Measurements from ENCODE around the gene CABP4. TPM values are rescaled to one million over a fixed set of nuclear protein-coding genes. Genes with fewer than 3 reads are reported as not detected.

The CABP4 gene
- total RNA-seq, 4 donors from 2014 or later, result 0.19 to 0.55 (median 0.30) TPM

DNA sequence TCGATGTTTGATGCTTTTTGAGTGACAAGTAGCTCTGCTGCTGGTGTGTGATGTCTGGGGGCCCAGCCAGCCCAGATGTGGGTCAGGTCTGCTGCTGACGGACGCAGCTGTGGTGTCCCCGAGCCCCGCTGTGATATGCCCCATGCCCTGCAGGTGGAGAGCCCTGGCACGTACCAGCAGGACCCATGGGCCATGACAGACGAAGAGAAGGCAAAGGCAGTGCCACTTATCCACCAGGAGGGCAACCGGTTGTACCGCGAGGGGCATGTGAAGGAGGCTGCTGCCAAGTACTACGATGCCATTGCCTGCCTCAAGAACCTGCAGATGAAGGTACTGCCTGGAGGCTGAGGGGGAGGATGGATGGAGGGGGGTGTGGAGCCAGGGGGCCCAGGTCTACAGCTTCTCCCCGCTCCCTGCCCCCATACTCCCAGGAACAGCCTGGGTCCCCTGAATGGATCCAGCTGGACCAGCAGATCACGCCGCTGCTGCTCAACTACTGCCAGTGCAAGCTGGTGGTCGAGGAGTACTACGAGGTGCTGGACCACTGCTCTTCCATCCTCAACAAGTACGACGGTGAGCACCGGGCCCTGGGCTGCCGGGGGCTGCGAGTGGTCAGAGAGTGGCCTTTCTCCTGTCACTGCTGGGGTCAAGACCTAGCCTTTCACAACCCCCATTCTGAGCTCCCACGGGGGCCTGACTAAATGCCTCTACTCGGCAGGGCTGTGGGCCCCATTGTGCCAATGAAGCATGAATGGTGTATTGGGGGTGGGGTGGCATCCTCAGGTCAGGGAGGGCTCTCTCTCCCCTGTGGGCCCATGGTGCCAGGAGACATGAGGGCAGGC lies 35.0 kb downstream of the CABP4 start:
- intact Hi-C loops (cut with DNase I; ENCODE audit: low total_unique reads), result no loop called here
- no peak for ATAC-seq
- Histone ChIP-seq H3K9me3 (no peaks in the 10 kb centered on the region), H3K36me3 (peaks cover 0 to 23% of the 10 kb centered on the region in 2 donors), H3K27ac (no peak overlapping the region), H3K4me1 (no peaks in the 10 kb centered on the region), H3K27me3 (no peaks in the 10 kb centered on the region), H3K4me3 (no peak overlapping the region)
- in situ Hi-C loops (cut with MboI; ENCODE audit: low sequenced_read_pairs in 4 of 4), result no loop called here
- TF ChIP-seq CTCF (IDR thresholded peaks at IDR 0.05 in 4 of 5, conservative IDR thresholded peaks at IDR 0.05 in 1 of 5), result no peak
- no peak for TF ChIP-seq POLR2A (IDR thresholded peaks at IDR 0.05)
- DNase-seq, result no peak

DNA sequence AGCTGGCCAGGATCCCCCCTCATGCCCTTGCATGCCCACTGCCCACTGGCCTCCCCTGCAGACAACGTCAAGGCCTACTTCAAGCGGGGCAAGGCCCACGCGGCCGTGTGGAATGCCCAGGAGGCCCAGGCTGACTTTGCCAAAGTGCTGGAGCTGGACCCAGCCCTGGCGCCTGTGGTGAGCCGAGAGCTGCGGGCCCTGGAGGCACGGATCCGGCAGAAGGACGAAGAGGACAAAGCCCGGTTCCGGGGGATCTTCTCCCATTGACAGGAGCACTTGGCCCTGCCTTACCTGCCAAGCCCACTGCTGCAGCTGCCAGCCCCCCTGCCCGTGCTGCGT lies 35.5 kb downstream of the CABP4 start:
- no peak for DNase-seq
- ATAC-seq, result no peak
- TF ChIP-seq CTCF (IDR thresholded peaks at IDR 0.05 in 4 of 5, conservative IDR thresholded peaks at IDR 0.05 in 1 of 5) (no peak), POLR2A (IDR thresholded peaks at IDR 0.05) (no peak)
- Histone ChIP-seq H3K4me3 (no peak overlapping the region), H3K27ac (no peak overlapping the region), H3K9me3 (no peaks in the 10 kb centered on the region), H3K36me3 (peaks cover 0 to 26% of the 10 kb centered on the region in 2 donors), H3K27me3 (no peaks in the 10 kb centered on the region), H3K4me1 (no peaks in the 10 kb centered on the region)
- in situ Hi-C loops (cut with MboI; ENCODE audit: low sequenced_read_pairs in 4 of 4), result no loop called here
- intact Hi-C loops (cut with DNase I; ENCODE audit: low total_unique reads), result no loop called here

DNA sequence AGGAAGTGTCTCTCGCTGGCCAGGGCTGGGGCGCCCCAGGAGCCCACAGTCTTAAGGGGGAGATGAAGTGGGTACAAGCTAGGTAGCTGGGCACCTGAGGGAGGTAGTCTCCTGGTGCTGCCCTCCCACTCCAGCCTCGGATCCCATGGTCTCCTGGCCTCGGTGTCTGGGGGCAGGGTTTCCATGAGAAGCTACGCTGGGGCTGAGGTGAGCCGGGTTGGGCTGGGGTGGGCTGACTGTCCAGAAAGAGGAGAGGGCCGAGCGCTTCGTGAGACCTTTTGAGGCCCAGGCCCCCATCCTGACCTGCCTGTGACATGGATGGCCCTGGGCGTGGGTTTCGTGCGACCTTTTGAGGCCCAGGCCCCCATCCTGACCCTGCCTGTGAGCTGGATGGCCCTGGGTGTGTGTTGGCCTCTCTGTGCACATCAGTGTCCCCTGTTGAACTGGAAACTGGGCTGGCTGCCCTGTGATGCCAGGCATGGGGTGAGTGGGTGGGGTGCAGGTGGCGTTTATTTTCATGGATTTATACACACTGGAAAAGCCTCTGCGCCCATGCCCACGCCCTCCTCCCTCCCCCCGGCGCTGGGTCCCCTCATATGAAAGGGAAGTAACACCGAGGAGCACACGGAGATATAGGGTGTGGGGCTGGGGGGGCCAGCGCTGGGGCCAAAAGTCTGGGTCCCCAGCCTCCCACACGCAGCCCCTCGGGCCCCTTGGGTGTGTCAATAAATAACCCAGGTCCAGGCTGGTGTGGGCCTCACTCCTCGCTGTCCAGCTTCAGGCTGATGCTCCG lies 36.3 kb downstream of the CABP4 start:
- Histone ChIP-seq H3K9me3 (no peaks in the 10 kb centered on the region), H3K4me1 (no peaks in the 10 kb centered on the region), H3K27me3 (no peaks in the 10 kb centered on the region), H3K27ac (no peak overlapping the region), H3K4me3 (no peak overlapping the region), H3K36me3 (peaks cover 0 to 26% of the 10 kb centered on the region in 2 donors)
- in situ Hi-C loops (cut with MboI; ENCODE audit: low sequenced_read_pairs in 4 of 4), result no loop called here
- no peak for TF ChIP-seq POLR2A (IDR thresholded peaks at IDR 0.05)
- TF ChIP-seq CTCF (IDR thresholded peaks at IDR 0.05 in 4 of 5, conservative IDR thresholded peaks at IDR 0.05 in 1 of 5), result no peak
- intact Hi-C loops (cut with DNase I; ENCODE audit: low total_unique reads), result no loop called here
- ATAC-seq (no peak), DNase-seq (no peak)

DNA sequence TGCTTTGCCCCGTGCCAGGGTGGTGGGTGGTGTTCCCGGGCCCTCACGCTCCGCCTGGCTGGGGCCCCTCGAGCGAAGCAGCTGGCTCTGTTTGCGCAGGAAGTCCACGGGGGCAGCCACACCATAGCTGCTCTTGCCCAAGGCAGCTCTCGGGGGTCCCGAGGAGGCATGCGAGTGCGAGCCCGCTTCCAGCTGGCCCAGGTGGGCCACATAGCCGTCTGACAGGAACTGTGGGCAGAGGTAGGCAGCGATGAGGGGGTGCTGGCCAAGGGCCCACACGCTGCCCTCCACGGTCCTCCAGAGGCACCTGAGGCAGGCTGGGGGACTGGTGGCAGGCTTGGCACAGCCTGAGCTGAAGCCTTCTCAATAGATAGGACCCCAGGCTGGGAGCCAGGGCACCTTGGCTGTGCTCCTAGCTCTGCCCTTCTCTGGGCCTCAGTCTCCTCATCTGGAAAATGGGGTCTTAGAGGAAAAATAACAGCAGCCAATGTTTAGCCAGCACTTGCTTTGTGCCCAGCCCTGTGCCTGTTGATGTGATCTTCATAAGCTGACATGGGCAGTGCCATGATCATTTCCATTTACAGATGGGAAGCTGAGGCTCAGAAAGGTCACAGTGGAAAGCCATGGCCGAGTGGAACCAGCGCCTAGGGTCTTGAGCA lies 37.0 kb downstream of the CABP4 start:
- Histone ChIP-seq H3K9me3 (no peaks in the 10 kb centered on the region), H3K27ac (no peak overlapping the region), H3K27me3 (no peaks in the 10 kb centered on the region), H3K36me3 (peaks cover 0 to 22% of the 10 kb centered on the region in 2 donors), H3K4me1 (no peaks in the 10 kb centered on the region), H3K4me3 (no peak overlapping the region)
- ATAC-seq, result no peak
- no peak for DNase-seq
- in situ Hi-C loops (cut with MboI; ENCODE audit: low sequenced_read_pairs in 4 of 4) (no loop called here), intact Hi-C loops (cut with DNase I; ENCODE audit: low total_unique reads) (no loop called here)
- no peak for TF ChIP-seq POLR2A (IDR thresholded peaks at IDR 0.05)
